CD4-positive, alpha-beta T cell treated with Interleukin-4 for 4 hours (primary cell): Measurements from ENCODE around the gene IDH2.
A peak's percentile ranks its signal among the peaks of the same experiment; 100 is the strongest.
"Not testable (repeated sequence)": the region's sequence is repeated elsewhere in the genome, so short reads cannot be mapped to it uniquely, and the experiment has no call there.

Experiments used
- DNase-seq: peaks from one replicate; pipeline ENCODE4 v3.0.0-alpha.2; 2020

The IDH2 gene

DNA sequence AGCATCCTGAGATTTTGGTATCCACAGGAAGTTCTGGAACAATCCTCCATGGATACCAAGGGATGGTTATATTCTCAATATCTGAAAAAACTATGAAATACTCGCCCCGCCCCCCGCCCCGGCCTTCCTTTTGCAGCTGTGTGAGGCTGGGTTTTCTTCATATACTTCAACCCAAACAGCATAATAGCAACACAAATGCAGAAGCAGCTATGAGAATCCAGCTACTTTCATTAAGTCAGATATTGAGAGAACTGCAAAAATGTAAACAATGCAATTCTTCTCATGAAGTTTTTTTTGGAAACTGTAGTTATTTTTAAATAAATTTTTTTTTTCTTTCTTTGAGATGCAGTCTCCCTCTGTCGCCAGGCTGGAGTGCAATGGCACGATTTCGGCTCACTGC is 10.9 kb upstream of the IDH2 start:
- no peak for DNase-seq

- DNase-seq: not testable (repeated sequence)
Observed at GRCh38 chr15:90109163-90109751, 7.0 kb upstream of the IDH2 start.

DNA sequence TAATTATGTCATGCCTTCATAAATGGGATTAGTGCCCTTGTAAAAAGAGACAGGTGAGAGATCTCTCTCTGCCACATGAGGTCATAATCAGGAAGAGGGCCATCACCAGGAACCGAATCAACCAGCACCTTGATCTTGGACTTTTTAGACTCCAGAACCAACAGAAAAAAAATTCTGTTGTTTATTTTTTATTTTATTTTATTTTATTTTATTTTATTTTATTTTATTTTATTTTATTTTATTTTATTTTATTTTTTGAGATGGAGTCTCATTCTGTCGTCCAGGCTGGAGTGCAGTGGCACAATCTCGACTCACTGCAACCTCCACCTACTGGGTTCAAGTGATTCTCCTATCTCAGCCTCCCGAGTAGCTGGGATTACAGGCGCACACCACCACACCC is 5.8 kb upstream of the IDH2 start:
- DNase-seq: not testable (repeated sequence)

DNA sequence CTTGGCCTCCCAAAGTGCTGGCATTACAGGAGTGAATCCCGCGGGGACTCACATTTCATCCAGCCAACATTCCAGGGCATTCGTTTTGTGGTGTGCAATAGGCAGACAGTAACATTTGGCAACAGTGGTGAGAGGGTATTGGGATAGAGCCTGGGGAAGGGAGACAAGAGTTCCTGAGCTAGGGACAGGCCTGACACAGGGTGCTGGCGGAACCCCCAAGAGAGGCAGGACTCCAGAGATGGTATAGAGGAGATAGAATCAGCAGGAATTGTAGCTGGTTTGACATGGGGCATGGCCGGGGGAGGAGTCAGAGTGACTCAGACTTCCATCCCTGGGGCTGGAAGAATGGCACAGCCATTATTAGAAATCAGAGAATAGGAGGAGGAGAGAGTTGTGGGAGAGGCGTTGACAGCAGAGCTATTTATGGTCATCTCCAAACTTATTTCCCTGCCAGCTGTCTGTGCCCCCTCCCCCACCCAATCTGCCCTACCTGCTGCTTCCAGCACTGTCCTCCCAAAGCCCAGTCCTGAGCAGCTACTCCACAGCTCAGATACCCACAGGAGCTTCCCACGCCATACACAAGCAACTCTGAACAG is 4.4 kb upstream of the IDH2 start:
- DNase-seq: no peak

- no peak for DNase-seq
Observed at GRCh38 chr15:90105521-90105920, 3.3 kb upstream of the IDH2 start.

DNA sequence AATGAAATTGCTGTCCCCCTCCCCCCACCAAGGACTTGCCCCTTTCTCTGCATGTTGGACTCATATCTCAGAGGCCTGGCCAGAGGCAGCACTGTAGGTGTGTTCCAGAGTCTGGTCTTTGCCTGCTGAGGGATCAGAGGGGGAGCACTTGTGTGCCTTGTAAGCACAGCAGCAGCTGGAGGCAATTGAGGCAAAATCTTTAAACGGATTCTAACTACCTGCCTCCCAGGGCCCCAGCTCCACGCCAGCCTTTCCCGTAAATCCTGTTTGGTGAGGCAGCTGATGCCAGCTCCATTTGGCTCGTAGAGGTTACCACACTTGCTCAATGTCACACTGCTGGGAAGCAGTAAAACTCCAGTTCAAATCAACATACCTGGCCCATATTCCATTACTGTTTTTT is 2.3 kb upstream of the IDH2 start:
- DNase-seq: no peak

DNA sequence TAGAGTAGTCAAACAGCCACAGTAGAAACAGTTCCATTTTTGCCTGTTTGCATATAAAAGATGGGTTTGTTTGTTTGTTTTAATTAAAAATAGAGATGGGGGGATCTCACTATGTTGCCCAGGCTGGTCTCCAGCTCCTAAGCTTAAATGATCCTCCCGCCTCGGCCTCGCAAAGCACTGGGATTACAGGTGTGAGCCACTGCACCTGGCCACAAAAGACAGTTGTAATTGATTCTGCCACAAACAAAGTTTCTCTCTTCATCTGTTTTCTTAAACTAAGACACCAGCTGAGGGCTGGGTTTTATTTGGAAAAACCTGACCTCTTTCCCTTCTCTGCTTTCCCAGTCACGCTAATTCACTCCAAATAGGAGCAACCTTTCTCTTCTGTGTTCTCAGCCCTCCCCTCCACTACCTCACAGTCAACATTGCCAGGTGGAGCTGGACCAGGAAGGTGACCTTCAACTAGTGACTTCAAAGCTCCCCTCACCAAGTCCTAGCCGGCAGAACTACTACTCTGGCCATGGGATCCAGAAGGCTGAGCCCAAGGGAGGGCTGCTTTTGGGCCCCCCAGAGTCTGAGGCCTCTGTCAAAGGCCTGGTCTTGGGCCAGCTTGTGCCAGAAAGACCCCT is 1.5 kb upstream of the IDH2 start:
- DNase-seq: no peak

DNA sequence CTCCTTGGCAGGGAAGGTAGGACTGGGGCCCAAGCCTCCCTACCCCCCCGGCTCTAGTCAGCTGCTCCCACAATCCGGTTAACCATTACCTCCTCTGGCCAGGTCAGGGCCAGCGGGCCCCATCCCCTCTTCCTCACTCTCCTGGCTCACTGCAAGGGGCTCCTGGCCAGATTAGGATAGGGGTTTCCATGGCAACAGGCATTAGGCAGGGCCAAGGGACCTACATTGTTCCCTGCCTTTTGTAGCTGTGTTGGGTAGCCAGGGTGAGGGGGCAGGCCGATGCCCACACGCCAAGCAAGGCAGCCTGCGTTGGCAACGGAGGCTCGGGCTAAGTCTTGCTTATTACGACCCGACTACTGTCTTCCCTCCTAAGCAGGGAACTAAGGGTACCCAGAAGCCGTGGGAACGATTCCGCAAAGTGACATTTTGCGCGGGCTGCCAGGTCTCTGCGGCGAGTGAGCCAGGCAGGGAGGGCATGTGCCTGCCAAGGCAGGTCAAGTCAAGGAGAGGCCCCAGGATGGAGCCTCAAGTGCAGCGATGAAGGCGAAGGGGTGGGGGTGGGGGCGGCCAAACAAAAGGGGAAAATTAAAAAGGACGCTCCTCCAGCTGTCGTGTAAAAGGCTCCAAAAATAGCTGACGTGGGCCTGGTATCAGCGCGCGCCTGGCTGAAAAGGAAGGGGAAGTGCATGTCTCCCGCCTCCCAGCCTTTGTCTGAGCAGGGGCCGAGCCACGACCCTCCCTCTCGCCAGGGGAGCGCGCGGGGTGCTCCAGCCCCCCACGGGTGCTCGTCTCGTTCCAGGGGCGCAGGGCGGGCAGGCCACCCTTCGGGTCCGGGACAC is 919 bp downstream of the IDH2 start:
- peak; percentile 27 for DNase-seq

- DNase-seq: peak; percentile 19
Observed at GRCh38 chr15:90099868-90100831, 2.1 kb downstream of the IDH2 start.

DNA sequence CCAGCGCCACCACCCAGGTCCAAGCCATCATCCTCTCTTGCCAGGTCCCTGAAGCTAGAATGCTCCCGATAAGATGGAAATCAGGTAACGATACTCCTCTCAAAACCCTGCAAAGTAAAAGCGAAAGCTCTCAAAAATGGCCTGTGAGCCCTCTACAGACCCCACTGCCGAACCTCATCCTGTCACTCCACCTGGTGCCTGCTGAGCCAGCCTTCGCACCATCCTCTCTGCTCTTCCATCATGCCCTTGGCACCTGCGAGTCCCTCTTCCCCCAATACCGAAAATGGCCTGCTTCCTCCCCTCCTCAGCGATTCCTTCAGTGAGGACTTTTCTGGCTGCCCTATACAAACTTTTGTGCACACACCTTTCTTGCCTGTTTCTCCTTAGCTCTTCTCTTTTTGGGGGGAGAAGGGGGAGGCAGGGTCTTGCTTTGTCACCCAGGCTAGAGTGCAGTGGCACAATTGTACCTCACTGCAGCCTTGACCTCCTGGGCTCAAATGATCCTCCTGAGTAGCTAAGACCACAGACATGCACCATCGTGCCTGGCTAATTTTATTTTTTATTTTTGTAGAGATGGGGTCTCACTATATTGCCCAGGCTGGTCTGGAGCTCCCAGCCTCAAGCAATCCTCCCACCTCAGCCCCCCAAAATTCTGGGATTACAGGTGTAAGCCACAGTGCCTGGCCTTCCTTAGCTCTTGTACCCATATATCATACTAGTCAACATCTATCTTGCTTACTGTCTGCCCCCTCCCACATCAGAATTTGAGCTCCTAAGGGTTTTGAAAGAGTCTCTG is 3.0 kb downstream of the IDH2 start:
- DNase-seq: peak; percentile 48

DNA sequence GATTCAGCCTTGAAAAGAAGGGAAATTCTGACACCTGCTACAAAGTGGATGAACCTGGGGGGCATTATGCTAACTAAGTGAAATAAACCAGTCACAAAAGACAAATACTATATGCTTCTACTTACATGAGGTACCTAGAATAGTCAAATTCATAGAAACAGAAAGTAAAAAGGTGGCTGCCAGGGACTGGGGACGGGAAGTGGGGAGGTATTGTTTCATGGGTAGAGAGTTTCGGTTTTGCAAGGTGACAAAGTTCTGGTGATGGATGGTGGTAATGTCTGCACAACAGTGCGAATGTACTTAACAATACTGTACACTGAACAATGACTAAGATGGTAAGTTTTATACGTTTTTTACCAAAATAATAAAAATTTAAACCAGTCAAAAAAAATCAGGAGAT is 4.8 kb downstream of the IDH2 start:
- peak; percentile 83 for DNase-seq

- DNase-seq: peak; percentile 53
Observed at GRCh38 chr15:90095521-90095959, 6.7 kb downstream of the IDH2 start.

DNA sequence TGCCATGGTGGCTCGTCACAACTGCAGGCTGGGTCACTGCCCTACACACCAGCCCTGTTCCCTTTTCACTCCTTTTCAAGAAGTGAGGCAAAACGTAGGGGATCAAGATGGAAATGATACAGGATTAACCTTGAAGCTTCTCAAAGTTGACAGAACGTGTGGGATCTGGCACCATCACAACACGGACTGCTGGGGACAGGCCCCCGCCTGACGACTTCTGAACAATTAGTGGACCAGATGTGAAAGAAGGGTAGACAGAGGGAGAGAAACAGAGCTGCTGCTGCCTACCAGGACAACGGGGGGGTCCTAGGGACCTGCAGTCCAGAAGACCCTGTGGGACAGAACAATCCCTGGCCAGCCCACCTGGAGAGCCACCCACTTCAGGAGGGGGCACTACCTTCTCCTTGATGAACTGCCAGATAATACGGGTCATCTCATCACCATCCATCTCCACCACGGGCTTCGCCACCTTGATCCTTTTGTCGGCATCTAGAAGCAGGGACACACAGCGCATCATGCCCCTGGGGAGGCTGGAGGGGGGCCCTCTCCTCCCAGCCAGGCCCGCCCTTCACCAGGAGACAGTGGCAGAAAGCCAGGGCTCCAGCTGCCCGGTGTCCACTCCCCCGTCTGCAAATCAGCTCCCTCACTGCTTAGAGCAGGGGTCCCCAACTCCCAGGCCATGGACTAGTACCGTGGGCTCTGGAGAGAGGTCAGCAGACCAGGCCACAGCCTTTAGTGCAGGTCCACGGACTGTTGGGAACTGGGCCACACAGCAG is 10.9 kb downstream of the IDH2 start:
- DNase-seq: no peak

GRCh38 chr15:90090226-90090848 is 11.9 kb downstream of the IDH2 start:
- no peak for DNase-seq

DNA sequence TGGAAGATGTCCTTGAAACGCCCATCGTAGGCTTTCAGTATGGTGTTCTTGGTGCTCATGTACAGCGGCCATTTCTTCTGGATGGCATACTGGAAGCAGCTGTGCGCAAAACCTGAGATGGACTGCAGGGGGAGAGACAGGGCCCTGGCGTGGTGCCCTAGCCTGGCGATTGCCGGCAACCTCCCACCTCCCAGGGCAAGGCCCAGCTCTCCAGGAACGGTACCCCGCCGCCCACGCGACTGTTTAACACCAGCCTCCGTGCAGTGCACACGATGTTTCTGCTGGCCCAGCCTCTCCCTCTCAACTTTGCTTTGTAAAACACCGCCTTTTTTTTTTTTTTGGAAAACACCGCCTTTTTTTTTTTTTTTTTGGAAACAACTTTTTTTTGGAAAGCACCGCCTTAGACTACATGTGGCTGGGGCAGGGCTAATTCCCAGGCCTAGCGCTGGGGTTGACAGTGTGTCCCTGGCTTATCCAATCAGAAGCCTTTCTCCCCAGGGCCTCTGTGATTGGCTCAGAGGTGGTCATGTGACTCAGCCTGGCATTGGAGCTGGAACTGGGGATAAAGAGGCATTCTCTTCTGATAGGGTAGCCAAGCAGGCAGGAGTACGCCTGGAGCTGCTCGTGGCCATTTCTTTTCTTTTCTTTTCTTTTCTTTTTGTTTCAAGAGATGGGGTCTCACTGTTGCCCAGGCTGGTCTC is 14.7 kb downstream of the IDH2 start:
- no peak for DNase-seq

GRCh38 chr15:90086868-90087268 is 15.4 kb downstream of the IDH2 start:
- DNase-seq: peak; percentile 46

DNA sequence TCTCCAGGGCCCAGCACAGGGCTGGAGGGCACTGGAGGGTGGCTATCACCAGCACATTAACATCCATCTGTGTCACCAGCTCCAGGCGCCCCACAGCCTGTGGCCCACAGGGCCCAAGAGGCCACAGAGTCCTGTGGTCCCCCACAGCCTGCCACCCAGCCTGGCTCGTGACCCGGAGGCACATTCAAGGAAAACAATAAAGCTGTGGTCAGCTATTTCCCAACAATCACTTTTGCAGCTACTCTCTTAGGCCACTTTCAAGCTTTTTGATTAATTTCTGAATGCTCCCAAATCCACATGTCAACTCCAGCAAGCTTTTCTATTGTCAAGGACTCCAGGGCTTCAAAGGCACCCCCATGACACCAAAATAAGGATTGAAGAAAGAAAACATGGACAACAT is 16.7 kb downstream of the IDH2 start:
- DNase-seq: no peak

- no peak for DNase-seq
Observed at GRCh38 chr15:90084876-90085423, 17.3 kb downstream of the IDH2 start.

GRCh38 chr15:90083954-90084607 is 18.2 kb downstream of the IDH2 start:
- no peak for DNase-seq
